Urinary bladder (tissue), 4 donors: ENCODE results near the gene SGTB. TPM values are rescaled to one million over a fixed set of nuclear protein-coding genes. Genes with fewer than 3 reads are reported as not detected.
"Not testable (repeated sequence)": the region's sequence is repeated elsewhere in the genome, so short reads cannot be mapped to it uniquely, and the experiment has no call there.

Experiments used
- DNase-seq: peaks from one replicate; pipeline ENCODE4 v3.0.0-alpha.2; 2015; ENCODE audit errors: extremely low spot score
- H3K27ac ChIP-seq: one replicate; pipeline ENCODE4 v1.5.1; 2013; ENCODE audit warnings: low read depth, mild to moderate bottlenecking, moderate library complexity
- H3K36me3 ChIP-seq: one replicate; pipeline ENCODE4 v1.6.1; 2013; ENCODE audit warnings: mild to moderate bottlenecking, moderate library complexity; ENCODE audit not compliant: insufficient read depth
- H3K4me1 ChIP-seq: one replicate; pipeline ENCODE4 v1.6.1; 2013; ENCODE audit warnings: mild to moderate bottlenecking, moderate library complexity; ENCODE audit not compliant: insufficient read depth
- H3K4me3 ChIP-seq: one replicate; pipeline ENCODE4 v1.5.1; 2013; ENCODE audit warnings: low read depth, low read length
- WGBS: extraction: QIAGEN DNeasy Blood & Tissue Kit; methylation state at CpG from one replicate; pipeline ENCODE4 v1.1.7; 2013; 5-methylcytosine and 5-hydroxymethylcytosine counted together
- polyA plus RNA-seq: library from polyadenylated mRNA; stranded (reverse); fragments of 200-250 nt; gene quantifications from one replicate; pipeline ENCODE4 v1.2.3, GENCODE V29; 2013
- total RNA-seq: library from RNA; depleted of rRNA; stranded (reverse); fragments of >200 nt; gene quantifications from one replicate; pipeline ENCODE4 v1.2.3, GENCODE V29; 2014
- donor health status: healthy with polysubstance abuse.
- donor health status: healthy.

Gene SGTB
- total and polyA plus RNA-seq, 2 donors = 4.0 to 11.5 TPM

DNA sequence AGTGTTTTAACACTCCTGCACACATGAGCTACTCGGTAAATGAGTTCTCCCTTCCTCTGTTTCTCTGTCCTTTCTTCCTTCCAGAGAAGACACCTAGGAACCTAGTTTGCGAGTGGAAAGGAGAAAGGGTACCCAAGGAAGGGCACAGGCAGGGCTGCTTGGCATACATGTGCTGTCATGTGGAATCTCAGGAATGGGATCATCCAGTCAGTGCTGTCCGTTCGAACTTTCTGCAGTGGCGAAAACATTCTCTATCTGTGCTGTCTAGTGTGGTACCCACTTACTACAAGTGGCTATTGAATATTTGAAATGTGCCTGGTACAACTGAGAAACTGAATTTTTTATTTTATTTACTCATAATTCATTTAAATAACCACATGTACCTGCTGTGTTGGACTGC, 28.0 kb upstream of the SGTB start:
- Histone ChIP-seq H3K36me3 (no peaks in the 10 kb centered on the region), H3K4me3 (no peak overlapping the region), H3K27ac (no peak overlapping the region), H3K4me1 (no peaks in the 10 kb centered on the region)
- WGBS = 87% methylated on average over 5 of the region's 5 CpGs
- no peak for DNase-seq

DNA sequence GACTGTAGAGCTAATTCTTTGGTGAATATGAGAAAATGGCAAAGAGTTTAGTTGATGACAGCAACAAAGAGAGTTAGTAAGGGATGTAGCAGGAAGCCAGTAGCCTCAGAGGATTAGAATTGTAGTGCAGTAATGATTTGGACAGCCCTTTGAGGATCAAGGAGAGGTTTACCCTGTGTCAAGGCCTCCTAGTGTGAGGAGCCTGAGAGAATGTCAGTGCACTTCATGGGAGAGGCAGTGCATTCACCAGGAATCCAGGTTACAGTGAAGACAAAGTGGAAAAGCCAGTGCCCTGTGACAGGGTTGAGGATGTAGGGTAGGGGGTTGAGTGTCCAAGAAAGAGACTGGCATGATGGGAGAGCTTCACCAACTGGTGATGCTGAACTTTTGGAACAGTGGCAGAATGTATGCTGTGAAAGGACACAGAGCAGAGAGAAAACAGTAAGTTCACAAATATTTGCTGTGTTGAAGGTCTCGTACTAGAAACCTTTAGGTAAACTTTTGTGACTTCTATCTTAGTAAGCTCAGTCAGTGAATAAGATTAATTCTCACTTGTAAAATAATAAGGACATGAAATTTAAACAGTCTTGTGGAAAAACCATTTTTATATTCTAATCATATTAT, 27.4 kb upstream of the SGTB start:
- H3K27ac ChIP-seq = no peak overlapping the region
- no peak overlapping the region for H3K4me3 ChIP-seq
- WGBS = 94% methylated on average over 1 of the region's 1 CpG
- no peak for DNase-seq
- no peaks in the 10 kb centered on the region for H3K36me3 ChIP-seq
- H3K4me1 ChIP-seq = no peaks in the 10 kb centered on the region

DNA sequence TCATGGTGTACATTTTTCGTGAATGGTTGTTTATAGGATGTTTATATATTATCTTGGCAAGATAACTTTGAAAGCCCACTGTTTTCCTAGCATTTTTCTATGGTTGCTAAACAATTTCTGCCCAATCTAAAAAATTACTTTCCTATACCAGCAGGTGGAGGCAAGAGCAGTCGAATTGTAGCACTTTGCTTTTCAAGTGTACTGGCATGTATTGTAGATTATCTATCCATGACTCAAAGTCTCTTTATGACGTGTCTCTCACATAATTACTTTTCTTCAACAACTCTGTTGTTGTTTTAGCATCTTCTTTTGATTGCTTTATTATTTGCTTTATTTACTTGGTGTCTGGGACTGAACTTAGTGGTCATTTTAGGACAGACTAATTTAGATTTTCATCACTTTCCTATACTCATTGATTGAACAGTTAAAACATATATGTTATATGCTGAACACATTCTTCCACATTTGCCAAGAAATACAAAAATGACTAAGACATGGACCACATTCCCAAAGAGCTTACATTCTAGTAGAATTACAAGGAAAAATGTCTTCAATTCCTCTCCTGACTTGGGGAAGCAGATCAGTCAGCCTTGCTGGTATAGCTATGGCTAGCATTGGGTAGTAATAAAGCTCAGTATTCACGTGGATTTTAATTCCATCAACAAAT, 20.8 kb upstream of the SGTB start:
- no peak overlapping the region for H3K27ac ChIP-seq
- no peak overlapping the region for H3K4me3 ChIP-seq
- no peaks in the 10 kb centered on the region for H3K4me1 ChIP-seq
- no peak for DNase-seq
- WGBS = 22% methylated on average over 4 of the region's 4 CpGs
- no peaks in the 10 kb centered on the region for H3K36me3 ChIP-seq

DNA sequence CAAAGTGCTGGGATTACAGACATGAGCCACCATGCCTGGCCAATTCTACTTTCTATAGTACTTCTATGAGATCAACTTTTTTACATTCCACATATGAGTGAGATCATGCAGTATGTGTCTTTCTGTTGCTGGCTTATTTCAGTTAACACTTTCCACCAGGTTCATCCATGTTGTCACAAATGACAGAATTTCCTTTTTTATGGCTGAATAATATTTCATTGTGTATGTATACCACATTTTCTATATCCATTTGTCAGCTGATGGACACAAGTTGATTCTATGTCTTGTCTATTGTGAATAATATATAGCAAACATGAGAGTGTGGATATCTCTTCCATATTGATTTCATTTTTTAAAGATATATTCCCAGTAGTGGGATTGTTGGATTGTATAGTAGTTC, 17.3 kb upstream of the SGTB start:
- DNase-seq = no peak
- Histone ChIP-seq H3K4me1 (no peaks in the 10 kb centered on the region), H3K4me3 (no peak overlapping the region), H3K27ac (no peak overlapping the region), H3K36me3 (no peaks in the 10 kb centered on the region)

DNA sequence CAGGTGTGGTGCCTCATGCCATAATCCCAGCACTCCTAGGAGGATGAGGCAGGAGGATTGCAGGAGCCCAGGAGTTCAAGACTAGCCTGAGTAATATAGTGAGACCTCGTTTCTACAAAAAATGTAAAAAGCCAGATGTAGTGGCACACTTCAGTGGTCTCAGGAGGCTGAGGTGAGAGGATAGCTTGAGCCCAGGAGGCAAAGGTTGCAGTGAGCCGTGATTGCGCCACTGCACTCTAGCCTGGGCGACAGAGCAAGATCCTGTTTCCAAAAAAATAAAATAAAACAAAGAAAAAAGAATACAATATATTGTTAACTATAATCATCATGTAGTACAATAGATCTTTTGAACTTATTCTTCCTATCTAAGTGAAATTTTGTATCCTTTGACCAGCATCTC, 16.4 kb upstream of the SGTB start:
- Histone ChIP-seq H3K27ac (no peak overlapping the region), H3K4me3 (no peak overlapping the region), H3K4me1 (no peaks in the 10 kb centered on the region), H3K36me3 (no peaks in the 10 kb centered on the region)
- WGBS = 84% methylated on average over 4 of the region's 4 CpGs
- no peak for DNase-seq

DNA sequence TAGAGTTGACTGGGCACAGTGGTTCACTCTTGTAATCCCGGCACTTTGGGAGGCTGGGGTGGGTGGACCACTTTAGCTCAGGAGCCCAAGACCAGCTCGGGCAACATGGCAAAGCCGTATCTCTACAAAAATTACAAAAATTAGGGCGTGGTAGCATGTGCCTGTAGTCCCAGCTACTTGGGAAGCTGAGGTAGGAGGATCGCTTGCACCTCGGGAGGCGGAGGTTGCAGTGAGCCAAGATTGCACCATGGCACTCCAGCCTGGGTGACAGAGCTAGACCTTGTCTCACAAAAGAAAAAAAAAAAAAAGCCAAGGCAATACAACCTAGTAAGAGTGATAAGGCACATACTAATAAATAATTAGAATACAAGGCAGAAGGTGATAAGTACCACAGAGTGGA, 15.9 kb upstream of the SGTB start:
- Histone ChIP-seq H3K4me3 (no peak overlapping the region), H3K4me1 (no peaks in the 10 kb centered on the region), H3K36me3 (no peaks in the 10 kb centered on the region), H3K27ac (no peak overlapping the region)
- 90% methylated on average over 7 of the region's 7 CpGs for WGBS
- DNase-seq = no peak

DNA sequence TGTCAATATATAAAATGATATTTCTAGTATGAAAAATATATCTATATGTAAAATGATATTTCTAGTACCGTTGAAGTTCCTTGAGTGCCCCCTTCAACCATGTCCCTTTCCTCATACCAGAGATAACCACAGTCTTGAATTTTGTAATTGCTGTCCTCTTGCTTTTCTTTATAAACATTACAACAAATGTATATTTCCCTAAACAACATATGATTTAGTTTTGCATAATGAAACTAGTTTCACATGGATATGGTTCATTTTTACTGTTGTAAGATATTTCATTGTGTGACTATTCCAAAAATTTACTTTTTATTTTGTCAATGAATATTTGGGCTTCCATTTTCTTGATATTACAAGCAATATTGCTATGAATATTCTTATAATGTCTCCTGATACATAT, 14.1 kb upstream of the SGTB start:
- Histone ChIP-seq H3K4me3 (no peak overlapping the region), H3K27ac (no peak overlapping the region), H3K4me1 (no peaks in the 10 kb centered on the region), H3K36me3 (no peaks in the 10 kb centered on the region)
- DNase-seq = no peak
- WGBS = 80% methylated on average over 1 of the region's 1 CpG

DNA sequence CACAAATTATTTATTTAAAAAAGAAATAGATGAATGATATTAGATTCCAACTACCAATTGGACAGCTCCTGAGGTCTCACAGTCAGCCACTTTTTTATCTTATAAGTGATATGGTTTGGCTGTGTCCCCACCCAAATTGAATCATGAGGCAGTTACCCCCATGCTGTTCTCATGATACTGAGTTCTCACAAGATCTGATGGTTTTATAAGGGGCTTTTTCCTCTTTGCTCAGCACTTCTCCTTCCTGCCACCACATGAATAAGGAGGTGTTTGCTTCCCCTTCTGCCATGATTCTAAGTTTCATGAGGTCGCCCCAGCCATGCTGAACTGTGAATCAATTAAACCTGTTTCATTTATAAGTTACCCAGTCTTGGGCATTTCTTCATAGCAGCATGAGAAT, 13.0 kb upstream of the SGTB start:
- no peak overlapping the region for H3K4me3 ChIP-seq
- H3K4me1 ChIP-seq = no peaks in the 10 kb centered on the region
- H3K27ac ChIP-seq = no peak overlapping the region
- no peaks in the 10 kb centered on the region for H3K36me3 ChIP-seq
- 84% methylated on average over 1 of the region's 1 CpG for WGBS
- DNase-seq = no peak

DNA sequence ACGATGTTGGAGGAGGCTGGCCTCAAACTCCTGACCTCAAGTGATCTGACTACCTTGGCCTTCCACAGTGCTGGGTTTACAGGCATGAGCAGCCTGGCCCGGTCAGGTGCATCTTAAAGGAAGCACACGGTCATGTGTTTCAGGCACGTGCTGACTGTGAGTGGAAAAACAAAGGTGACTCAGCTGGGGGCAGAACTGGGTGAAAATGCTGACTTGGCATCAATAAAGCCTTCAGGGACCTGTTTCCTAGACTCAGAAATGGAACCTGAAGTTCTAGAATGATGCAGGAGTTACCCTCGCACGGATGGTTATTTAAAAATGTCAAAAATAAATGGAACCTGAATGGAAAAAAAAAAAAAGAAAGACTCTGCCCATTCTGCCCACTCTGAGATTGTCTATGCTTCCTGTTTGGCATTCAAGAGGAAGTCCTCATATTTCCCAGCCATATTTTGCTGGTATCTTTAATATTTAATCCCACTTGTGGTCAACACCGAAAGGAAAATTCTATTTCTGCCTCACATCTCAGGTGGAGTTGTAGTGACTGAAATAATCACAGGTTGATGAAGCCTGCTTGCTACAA, 12.4 kb upstream of the SGTB start:
- H3K36me3 ChIP-seq, DNase-seq, H3K27ac ChIP-seq, H3K4me1 ChIP-seq, H3K4me3 ChIP-seq: not testable (repeated sequence)
- 79% methylated on average over 7 of the region's 7 CpGs for WGBS

DNA sequence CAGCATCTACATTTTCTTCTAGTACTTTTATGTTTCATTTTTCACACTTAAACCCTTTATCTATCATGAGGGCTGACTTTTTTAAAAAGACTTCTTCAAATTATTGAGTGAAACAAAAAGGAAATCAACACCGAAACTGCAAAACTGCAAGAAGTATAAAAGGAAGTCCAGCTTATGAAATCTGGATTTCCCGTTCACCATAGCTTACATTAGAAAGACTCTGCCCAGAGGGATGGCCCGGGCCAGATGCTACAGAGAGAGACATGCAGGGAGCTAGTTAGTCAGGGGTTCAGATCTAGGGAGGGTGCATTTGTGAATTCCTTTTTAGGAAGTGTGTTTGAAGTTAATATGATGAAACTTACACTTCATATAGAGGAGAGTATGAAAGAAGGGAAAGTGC, 10.1 kb upstream of the SGTB start:
- not testable (repeated sequence) for H3K4me3 ChIP-seq, DNase-seq, H3K27ac ChIP-seq, H3K36me3 ChIP-seq, H3K4me1 ChIP-seq
- WGBS = 87% methylated on average over 3 of the region's 3 CpGs

DNA sequence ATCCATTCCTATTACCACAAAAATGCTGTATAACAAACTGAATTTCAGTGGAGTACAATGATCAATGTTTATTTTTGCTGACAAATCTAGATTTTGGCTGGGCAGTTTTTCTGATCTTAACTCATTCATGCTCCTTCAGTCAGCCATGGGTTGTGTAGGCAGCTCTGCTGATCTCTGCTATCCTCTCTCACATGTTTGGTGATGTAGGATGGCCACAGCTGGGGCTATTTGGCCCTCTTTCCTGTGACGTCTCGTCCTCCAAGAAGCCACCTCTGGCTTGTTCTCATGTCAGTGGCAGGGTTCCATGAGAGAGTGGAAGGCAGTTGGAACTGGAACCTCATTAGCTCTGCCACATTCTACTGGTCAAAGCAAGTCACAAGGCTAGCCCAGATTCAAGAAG, 9.0 kb upstream of the SGTB start:
- no peaks in the 10 kb centered on the region for H3K4me1 ChIP-seq
- no peak overlapping the region for H3K4me3 ChIP-seq
- 67% methylated on average over 2 of the region's 2 CpGs for WGBS
- no peak for DNase-seq
- no peaks in the 10 kb centered on the region for H3K36me3 ChIP-seq
- no peak overlapping the region for H3K27ac ChIP-seq

DNA sequence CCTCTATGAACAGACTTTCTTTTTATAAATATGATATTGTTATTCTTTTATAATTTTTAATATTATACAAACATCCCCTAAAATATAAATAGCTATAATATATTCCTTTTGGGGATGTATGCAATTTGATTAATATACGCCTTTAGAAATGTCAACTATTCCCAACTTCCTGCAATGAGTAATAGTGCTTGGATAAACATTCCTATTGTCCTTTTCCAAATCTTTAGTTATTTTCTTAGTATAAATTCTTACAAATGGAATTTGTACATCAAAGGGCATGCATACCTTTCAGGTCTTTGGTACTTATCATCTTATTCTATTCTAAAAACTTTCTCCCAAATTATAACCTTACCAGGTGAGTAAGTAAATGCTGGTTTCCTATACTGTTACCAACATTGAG, 6.3 kb upstream of the SGTB start:
- Histone ChIP-seq H3K4me1 (no peaks in the 10 kb centered on the region), H3K4me3 (no peak overlapping the region), H3K27ac (no peak overlapping the region), H3K36me3 (no peaks in the 10 kb centered on the region)
- WGBS = 94% methylated on average over 1 of the region's 1 CpG
- DNase-seq = no peak

DNA sequence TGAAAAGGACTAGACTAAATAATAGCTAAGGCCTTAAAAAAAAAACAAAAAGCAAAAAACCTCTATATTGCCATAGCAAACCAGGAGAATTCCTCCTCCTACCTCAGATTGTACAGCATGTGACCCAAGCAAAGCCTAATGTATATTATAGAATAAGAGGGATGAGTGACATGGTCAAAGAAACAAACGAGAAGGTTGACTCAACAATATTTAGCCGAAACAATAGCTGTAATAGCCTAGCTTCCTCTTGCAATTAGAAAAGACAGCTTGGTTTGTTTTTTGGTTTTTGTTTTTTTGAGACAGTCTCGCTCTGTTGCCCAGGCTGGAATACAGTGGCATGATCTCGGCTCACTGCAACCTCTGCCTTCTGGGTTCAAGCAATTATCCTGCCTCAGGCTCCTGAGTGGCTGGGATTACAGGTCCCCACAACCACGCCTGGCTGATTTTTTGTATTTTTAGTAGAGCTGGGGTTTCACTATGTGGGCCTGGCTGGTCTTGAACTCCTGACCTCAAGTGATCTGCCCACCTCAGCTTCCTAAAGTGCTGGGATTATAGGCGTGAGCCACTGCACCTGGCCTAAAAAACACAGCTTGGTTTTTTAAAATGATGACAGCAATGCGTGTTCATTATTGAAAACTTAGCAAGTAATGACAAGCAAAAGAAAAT, 5.7 kb upstream of the SGTB start:
- Histone ChIP-seq H3K27ac (no peak overlapping the region), H3K4me1 (no peaks in the 10 kb centered on the region), H3K4me3 (no peak overlapping the region), H3K36me3 (no peaks in the 10 kb centered on the region)
- WGBS = 86% methylated on average over 7 of the region's 7 CpGs
- DNase-seq = no peak
